H1 (cell line): ENCODE data around the gene EEF2. TPM values are rescaled to one million over a fixed set of nuclear protein-coding genes. Genes with fewer than 3 reads are reported as not detected.

ENCODE experiments used
- CHD1 ChIP-seq: IDR thresholded peaks from 2 replicates; pipeline ENCODE4 v1.6.1; 2012; ENCODE audit warnings: low read depth, low read length, improper control_type of control experiment
- POLR2A ChIP-seq, 2 experiments: IDR thresholded peaks; 1 replicate in 1 of 2; 2 replicates in 1 of 2; pipeline ENCODE4 v1.6.1; 2011; ENCODE audit warnings: low read depth in 2 of 2, low read length in 2 of 2, mild to moderate bottlenecking in 2 of 2; ENCODE audit errors: control extremely low read depth in 1 of 2
- RFX5 ChIP-seq: IDR thresholded peaks from 2 replicates; pipeline ENCODE4 v1.6.1; 2011; ENCODE audit warnings: low read depth, low read length, improper control_type of control experiment, borderline replicate concordance
- TBP ChIP-seq: IDR thresholded peaks from 2 replicates; pipeline ENCODE4 v1.6.1; 2011; ENCODE audit warnings: low read depth, low read length, improper control_type of control experiment
- polyA plus RNA-seq, 7 experiments: library from polyadenylated mRNA; depleted of rRNA in 3 of 7; stranded (reverse) in 5 of 7; unstranded in 2 of 7; fragments of >200 nt in 5 of 7; fragments of 200-250 nt in 2 of 7; gene quantifications; 1 replicate in 5 of 7; 2 replicates in 1 of 7; 4 replicates in 1 of 7; pipeline versions ENCODE4 v1.2.1 to v1.2.3, GENCODE V29; 2011 to 2013; ENCODE audit warnings: missing spikeins in 2 of 7, mixed read lengths in 2 of 7
- total RNA-seq: library from RNA; stranded (reverse); fragmentation: NEBNext Ultra II Directional; extraction: Animal tissue kit (Norgen Biotek cat#: 25700); gene quantifications from 2 replicates; pipeline ENCODE4 v1.2.1, GENCODE V29; 2021
- TF ChIP-seq, protein P1 (sequence below): fragments of 300-600 bp; sonication (generic); IDR thresholded peaks from 2 replicates; pipeline ENCODE4 v1.7.1; 2012; ENCODE audit warnings: low read length, moderate library complexity, mild to moderate bottlenecking, inconsistent platforms; ENCODE audit not compliant: insufficient replicate concordance
- TF ChIP-seq, protein P2 (sequence below): IDR thresholded peaks from 2 replicates; pipeline ENCODE4 v1.6.1; 2012; ENCODE audit warnings: inconsistent platforms

EEF2 gene
- total and polyA plus RNA-seq, 2 of the 8 experiments (the other 6 are each of a cell fraction or from before 2014, with no cell fraction given): 1,554 to 3,380 TPM

DNA sequence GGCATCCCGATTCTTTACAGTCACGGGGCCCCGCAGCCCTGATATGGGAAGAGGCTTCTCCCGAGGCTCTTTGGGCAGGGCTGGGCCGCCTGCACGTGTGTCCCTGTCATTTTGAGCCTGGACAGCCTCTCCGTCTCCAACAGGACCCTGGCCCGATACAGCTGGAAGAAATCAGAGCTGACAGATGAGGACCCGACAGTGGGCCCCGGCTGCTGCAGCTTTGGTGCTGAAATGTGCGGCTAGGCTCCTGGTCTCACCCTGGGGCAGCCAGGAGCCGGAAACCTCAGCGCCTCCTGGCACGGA, 25.5 kb upstream of the EEF2 start (continued):
- TF ChIP-seq, protein P1, sequence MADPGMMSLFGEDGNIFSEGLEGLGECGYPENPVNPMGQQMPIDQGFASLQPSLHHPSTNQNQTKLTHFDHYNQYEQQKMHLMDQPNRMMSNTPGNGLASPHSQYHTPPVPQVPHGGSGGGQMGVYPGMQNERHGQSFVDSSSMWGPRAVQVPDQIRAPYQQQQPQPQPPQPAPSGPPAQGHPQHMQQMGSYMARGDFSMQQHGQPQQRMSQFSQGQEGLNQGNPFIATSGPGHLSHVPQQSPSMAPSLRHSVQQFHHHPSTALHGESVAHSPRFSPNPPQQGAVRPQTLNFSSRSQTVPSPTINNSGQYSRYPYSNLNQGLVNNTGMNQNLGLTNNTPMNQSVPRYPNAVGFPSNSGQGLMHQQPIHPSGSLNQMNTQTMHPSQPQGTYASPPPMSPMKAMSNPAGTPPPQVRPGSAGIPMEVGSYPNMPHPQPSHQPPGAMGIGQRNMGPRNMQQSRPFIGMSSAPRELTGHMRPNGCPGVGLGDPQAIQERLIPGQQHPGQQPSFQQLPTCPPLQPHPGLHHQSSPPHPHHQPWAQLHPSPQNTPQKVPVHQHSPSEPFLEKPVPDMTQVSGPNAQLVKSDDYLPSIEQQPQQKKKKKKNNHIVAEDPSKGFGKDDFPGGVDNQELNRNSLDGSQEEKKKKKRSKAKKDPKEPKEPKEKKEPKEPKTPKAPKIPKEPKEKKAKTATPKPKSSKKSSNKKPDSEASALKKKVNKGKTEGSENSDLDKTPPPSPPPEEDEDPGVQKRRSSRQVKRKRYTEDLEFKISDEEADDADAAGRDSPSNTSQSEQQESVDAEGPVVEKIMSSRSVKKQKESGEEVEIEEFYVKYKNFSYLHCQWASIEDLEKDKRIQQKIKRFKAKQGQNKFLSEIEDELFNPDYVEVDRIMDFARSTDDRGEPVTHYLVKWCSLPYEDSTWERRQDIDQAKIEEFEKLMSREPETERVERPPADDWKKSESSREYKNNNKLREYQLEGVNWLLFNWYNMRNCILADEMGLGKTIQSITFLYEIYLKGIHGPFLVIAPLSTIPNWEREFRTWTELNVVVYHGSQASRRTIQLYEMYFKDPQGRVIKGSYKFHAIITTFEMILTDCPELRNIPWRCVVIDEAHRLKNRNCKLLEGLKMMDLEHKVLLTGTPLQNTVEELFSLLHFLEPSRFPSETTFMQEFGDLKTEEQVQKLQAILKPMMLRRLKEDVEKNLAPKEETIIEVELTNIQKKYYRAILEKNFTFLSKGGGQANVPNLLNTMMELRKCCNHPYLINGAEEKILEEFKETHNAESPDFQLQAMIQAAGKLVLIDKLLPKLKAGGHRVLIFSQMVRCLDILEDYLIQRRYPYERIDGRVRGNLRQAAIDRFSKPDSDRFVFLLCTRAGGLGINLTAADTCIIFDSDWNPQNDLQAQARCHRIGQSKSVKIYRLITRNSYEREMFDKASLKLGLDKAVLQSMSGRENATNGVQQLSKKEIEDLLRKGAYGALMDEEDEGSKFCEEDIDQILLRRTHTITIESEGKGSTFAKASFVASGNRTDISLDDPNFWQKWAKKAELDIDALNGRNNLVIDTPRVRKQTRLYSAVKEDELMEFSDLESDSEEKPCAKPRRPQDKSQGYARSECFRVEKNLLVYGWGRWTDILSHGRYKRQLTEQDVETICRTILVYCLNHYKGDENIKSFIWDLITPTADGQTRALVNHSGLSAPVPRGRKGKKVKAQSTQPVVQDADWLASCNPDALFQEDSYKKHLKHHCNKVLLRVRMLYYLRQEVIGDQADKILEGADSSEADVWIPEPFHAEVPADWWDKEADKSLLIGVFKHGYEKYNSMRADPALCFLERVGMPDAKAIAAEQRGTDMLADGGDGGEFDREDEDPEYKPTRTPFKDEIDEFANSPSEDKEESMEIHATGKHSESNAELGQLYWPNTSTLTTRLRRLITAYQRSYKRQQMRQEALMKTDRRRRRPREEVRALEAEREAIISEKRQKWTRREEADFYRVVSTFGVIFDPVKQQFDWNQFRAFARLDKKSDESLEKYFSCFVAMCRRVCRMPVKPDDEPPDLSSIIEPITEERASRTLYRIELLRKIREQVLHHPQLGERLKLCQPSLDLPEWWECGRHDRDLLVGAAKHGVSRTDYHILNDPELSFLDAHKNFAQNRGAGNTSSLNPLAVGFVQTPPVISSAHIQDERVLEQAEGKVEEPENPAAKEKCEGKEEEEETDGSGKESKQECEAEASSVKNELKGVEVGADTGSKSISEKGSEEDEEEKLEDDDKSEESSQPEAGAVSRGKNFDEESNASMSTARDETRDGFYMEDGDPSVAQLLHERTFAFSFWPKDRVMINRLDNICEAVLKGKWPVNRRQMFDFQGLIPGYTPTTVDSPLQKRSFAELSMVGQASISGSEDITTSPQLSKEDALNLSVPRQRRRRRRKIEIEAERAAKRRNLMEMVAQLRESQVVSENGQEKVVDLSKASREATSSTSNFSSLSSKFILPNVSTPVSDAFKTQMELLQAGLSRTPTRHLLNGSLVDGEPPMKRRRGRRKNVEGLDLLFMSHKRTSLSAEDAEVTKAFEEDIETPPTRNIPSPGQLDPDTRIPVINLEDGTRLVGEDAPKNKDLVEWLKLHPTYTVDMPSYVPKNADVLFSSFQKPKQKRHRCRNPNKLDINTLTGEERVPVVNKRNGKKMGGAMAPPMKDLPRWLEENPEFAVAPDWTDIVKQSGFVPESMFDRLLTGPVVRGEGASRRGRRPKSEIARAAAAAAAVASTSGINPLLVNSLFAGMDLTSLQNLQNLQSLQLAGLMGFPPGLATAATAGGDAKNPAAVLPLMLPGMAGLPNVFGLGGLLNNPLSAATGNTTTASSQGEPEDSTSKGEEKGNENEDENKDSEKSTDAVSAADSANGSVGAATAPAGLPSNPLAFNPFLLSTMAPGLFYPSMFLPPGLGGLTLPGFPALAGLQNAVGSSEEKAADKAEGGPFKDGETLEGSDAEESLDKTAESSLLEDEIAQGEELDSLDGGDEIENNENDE: no peak
- TF ChIP-seq RFX5: no peak
- TF ChIP-seq CHD1: no peak
- TF ChIP-seq TBP: no peak
- TF ChIP-seq POLR2A (IDR thresholded peaks at IDR 0.05; ENCODE audit: control extremely low read depth in 1 of 2, low read depth in 2 of 2, low read length in 2 of 2): no peak
- TF ChIP-seq, protein P2, sequence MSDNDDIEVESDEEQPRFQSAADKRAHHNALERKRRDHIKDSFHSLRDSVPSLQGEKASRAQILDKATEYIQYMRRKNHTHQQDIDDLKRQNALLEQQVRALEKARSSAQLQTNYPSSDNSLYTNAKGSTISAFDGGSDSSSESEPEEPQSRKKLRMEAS: no peak
- TF ChIP-seq, all 59 proteins: peak for 0
